NK-92 treated with Interleukin-12 subunit alpha and Interleukin-12 subunit beta, amount 100 ng/mL, for 24 hours (cell line): ENCODE measurements around the gene ARAF.

Experiments
- DNase-seq: peaks from one replicate; lab custom pipeline; 2025; lab: John Stamatoyannopoulos, UW

Gene ARAF

DNA sequence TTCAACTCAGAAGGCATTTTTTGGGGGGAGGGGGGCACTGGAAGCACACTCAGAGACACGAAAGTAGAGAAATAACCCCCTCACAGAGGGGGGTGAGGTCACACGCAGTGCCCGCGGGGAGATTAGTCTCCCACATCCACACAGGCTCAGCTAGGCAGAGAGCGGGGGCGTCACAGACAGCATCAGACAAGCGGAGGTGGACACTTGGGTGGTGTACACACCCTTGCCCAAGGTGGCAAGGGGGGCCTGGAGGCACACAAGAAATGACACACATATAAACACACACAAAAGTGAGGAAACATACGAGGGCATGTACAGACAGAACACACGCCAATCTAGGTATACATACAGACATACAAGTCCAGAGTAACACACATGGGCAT lies 59.3 kb downstream of the ARAF start:
- DNase-seq: no peak
